Stomach (tissue), 9 donors: ENCODE data around the gene ADGRG4. TPM values are rescaled to one million over a fixed set of nuclear protein-coding genes. Genes with fewer than 3 reads are reported as not detected.
A peak's percentile ranks its signal among the peaks of the same experiment; 100 is the strongest.

Experiments used
- DNase-seq, 2 donors: peaks; one replicate each; pipeline versions ENCODE4 v3.0.0 to v3.0.0-alpha.2; 2013 to 2019
- H3K27ac ChIP-seq, 5 donors: fragments of 200-600 bp in 4 of 5; sonication (generic) in 4 of 5; one replicate each; pipeline ENCODE4 v1.5.1; 2013 to 2019; ENCODE audit warnings: mild to moderate bottlenecking in 1 of 5, moderate library complexity in 1 of 5
- H3K27me3 ChIP-seq, 3 donors: fragments of 200-600 bp; sonication (generic); one replicate each; pipeline ENCODE4 v1.5.1; 2017 to 2019; ENCODE audit warnings: mixed run types in 1 of 3
- H3K36me3 ChIP-seq, 4 donors: fragments of 200-600 bp; sonication (generic); 1 replicate in 3 of 4; 2 replicates in 1 of 4; pipeline ENCODE4 v1.5.1; 2016 to 2019
- H3K4me1 ChIP-seq, 4 donors: fragments of 200-600 bp; sonication (generic); one replicate each; pipeline ENCODE4 v1.5.1; 2016 to 2019
- H3K4me3 ChIP-seq, 4 donors: fragments of 200-600 bp; sonication (generic) in 3 of 4; one replicate each; pipeline ENCODE4 v1.5.1; 2016 to 2019; ENCODE audit warnings: mild to moderate bottlenecking in 1 of 4
- H3K9me3 ChIP-seq, 4 donors: fragments of 200-600 bp; sonication (generic); one replicate each; pipeline ENCODE4 v1.5.1; 2016 to 2019
- EP300 ChIP-seq: sonication (generic); formaldehyde crosslinking; IDR thresholded peaks from one replicate; pipeline ENCODE4 v1.6.1; 2017; ENCODE audit warnings: antibody characterized with exemption
- POLR2A ChIP-seq, 4 donors: fragments of 450-650 bp; IDR thresholded peaks; one replicate each; pipeline ENCODE4 v1.6.1; 2016; ENCODE audit warnings: antibody characterized with exemption in 4 of 4, control low read depth in 2 of 4, mild to moderate bottlenecking in 1 of 4, moderate library complexity in 1 of 4
- POLR2AphosphoS5 ChIP-seq, 3 donors: sonication (generic); formaldehyde crosslinking; IDR thresholded peaks; one replicate each; pipeline ENCODE4 v1.6.1; 2016; ENCODE audit warnings: antibody characterized with exemption in 3 of 3
- WGBS, 5 donors: extraction: QIAGEN DNeasy Blood & Tissue Kit in 3 of 5; methylation state at CpG; one replicate each; pipeline versions ENCODE4 v1.1.5 to v1.1.7; 2013 to 2018; 5-methylcytosine and 5-hydroxymethylcytosine counted together
- intact Hi-C: fragments of 100-400 bp; cut with DNase I; formaldehyde crosslinking; loops from one replicate; pipeline ENCODE4 v1.15.1; 2023; ENCODE audit warnings: low total_unique reads
- polyA plus RNA-seq, 3 donors: library from polyadenylated mRNA; stranded (reverse); fragments of 200-250 nt; gene quantifications; one replicate each; pipeline ENCODE4 v1.2.3, GENCODE V29; 2013
- total RNA-seq, 5 donors: library from RNA; depleted of rRNA; stranded (reverse); fragments of >200 nt; gene quantifications; one replicate each; pipeline versions ENCODE4 v1.1.0 to v1.2.3, GENCODE V29; 2014 to 2016
- TF ChIP-seq, protein P1 (sequence below), 7 experiments: fragments of 450-650 bp in 4 of 7; fragments of 200-600 bp in 3 of 7; sonication (generic) in 3 of 7; IDR thresholded peaks; one replicate each; pipeline ENCODE4 v1.5.1; 2016 to 2019; ENCODE audit warnings: antibody characterized with exemption in 7 of 7, control low read depth in 2 of 7, mild to moderate bottlenecking in 1 of 7
- donor health status: healthy with polysubstance abuse.
- donor health status: Bipolar disorder and iron deficiency.
- donor health status: healthy.

The ADGRG4 gene
- total and polyA plus RNA-seq, 8 donors = under 0.01 to 1.8 (median 0.42) TPM; not detected in 4

DNA sequence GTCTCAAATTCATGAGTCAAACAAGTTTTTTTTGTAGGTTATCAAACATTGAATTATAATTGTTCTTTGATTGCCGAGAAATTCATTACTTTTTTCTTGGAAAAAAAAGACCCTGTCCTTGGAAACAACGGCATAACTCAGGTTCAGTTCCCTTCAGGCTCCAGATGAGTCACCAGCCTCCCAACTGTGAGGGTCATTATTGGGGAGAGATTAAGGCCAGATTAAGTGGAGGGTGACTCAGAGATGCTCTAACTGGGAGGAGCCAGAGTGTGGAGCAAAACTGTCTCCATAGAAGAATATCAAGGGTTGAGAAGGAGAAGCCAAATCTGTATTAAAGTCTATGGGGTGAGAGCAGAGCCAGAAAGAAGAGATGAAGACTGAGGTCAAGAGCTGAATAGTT lies 9.6 kb downstream of the ADGRG4 start:
- TF ChIP-seq, protein P1, sequence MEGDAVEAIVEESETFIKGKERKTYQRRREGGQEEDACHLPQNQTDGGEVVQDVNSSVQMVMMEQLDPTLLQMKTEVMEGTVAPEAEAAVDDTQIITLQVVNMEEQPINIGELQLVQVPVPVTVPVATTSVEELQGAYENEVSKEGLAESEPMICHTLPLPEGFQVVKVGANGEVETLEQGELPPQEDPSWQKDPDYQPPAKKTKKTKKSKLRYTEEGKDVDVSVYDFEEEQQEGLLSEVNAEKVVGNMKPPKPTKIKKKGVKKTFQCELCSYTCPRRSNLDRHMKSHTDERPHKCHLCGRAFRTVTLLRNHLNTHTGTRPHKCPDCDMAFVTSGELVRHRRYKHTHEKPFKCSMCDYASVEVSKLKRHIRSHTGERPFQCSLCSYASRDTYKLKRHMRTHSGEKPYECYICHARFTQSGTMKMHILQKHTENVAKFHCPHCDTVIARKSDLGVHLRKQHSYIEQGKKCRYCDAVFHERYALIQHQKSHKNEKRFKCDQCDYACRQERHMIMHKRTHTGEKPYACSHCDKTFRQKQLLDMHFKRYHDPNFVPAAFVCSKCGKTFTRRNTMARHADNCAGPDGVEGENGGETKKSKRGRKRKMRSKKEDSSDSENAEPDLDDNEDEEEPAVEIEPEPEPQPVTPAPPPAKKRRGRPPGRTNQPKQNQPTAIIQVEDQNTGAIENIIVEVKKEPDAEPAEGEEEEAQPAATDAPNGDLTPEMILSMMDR (IDR thresholded peaks at IDR 0.05) = no peak
- no peak for TF ChIP-seq POLR2A (IDR thresholded peaks at IDR 0.05)
- TF ChIP-seq EP300 = no peak
- no peak for TF ChIP-seq POLR2AphosphoS5 (IDR thresholded peaks at IDR 0.05)
- H3K27me3 ChIP-seq = no peaks in the 10 kb centered on the region
- H3K4me3 ChIP-seq = no peak overlapping the region
- no peaks in the 10 kb centered on the region for H3K36me3 ChIP-seq
- no peaks in the 10 kb centered on the region for H3K9me3 ChIP-seq
- no peaks in the 10 kb centered on the region for H3K4me1 ChIP-seq
- no peak for DNase-seq
- intact Hi-C loops = no loop called here
- no peak overlapping the region for H3K27ac ChIP-seq
- WGBS, 5 donors = 65 to 83% (median 76%) methylated on average over 2 of the region's 2 CpGs

- Histone ChIP-seq H3K27ac (no peak overlapping the region), H3K27me3 (no peaks in the 10 kb centered on the region), H3K36me3 (no peaks in the 10 kb centered on the region), H3K9me3 (no peaks in the 10 kb centered on the region), H3K4me3 (no peak overlapping the region), H3K4me1 (no peaks in the 10 kb centered on the region)
- no peak for DNase-seq
- no peak for TF ChIP-seq POLR2AphosphoS5 (IDR thresholded peaks at IDR 0.05)
- TF ChIP-seq EP300 = no peak
- TF ChIP-seq, protein P1 (IDR thresholded peaks at IDR 0.05) = no peak
- no peak for TF ChIP-seq POLR2A (IDR thresholded peaks at IDR 0.05)
- intact Hi-C loops = no loop called here
- 81 to 88% (median 84%) methylated on average over 2 of the region's 2 CpGs for WGBS, 5 donors
These were observed 17.4 kb downstream of the ADGRG4 start for GRCh38 chrX:136318156-136318555.

GRCh38 chrX:136318895-136319597 lies 18.3 kb downstream of the ADGRG4 start:
- Histone ChIP-seq H3K4me1 (no peaks in the 10 kb centered on the region), H3K4me3 (no peak overlapping the region), H3K27ac (no peak overlapping the region), H3K9me3 (no peaks in the 10 kb centered on the region), H3K36me3 (no peaks in the 10 kb centered on the region), H3K27me3 (no peaks in the 10 kb centered on the region)
- WGBS, 5 donors = 76 to 91% (median 79%) methylated on average over 5 to 8 of the region's 8 CpGs
- intact Hi-C loops = no loop called here
- peak in 1 of 2 donors; percentile 5 for DNase-seq
- TF ChIP-seq, protein P1 (IDR thresholded peaks at IDR 0.05) = no peak

DNA sequence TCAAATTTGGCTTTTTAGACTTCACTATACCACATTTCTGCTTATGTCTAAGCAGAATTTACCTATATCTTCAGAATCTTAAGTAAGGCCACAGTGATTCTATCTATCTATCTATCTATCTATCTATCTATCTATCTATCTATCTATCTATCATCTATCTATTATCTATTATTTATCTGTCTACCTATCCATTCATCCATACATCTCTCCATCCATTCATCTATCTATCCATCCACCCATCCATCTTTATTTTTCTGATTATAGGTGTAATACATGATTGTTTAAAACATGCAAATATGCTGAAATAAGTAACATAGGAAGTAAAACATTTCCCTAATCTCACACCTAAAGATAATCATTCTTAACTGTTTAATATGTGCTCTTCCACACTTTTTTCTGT lies 18.8 kb downstream of the ADGRG4 start:
- Histone ChIP-seq H3K4me1 (no peaks in the 10 kb centered on the region), H3K36me3 (no peaks in the 10 kb centered on the region), H3K9me3 (no peaks in the 10 kb centered on the region), H3K27me3 (no peaks in the 10 kb centered on the region), H3K4me3 (no peak overlapping the region), H3K27ac (no peak overlapping the region)
- intact Hi-C loops = no loop called here
- TF ChIP-seq EP300 (no peak), POLR2AphosphoS5 (IDR thresholded peaks at IDR 0.05) (no peak), POLR2A (IDR thresholded peaks at IDR 0.05) (no peak)
- TF ChIP-seq, protein P1 (IDR thresholded peaks at IDR 0.05) = no peak
- DNase-seq = no peak
